GM12872 (cell line): ENCODE data around the gene INTS3.

ENCODE experiments used
- TF ChIP-seq, protein P1 (sequence below): IDR thresholded peaks from 3 replicates; pipeline ENCODE4 v1.5.1; 2011; ENCODE audit warnings: low read depth, mild to moderate bottlenecking, low read length, moderate library complexity; ENCODE audit not compliant: insufficient read depth

Gene INTS3

DNA sequence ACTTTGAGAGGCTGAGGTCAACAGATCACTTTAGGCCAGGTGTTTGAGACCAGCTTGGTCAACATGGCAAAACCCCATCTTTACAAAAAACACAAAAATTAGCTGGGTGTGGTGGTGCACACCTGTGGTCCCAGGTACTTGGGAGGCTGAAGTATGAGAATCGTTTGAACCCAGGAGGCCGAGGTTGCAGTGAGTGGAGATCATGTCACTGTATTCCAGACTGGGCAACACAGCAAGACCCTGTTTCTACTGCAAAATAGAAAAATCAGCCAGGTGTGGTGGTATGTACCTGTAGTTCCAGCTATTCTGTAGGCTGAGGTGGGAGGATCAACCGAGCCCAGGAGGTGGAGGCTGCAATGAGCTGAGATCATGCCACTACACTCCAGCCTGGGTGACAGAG, 4.2 kb upstream of the INTS3 start:
- TF ChIP-seq, protein P1, sequence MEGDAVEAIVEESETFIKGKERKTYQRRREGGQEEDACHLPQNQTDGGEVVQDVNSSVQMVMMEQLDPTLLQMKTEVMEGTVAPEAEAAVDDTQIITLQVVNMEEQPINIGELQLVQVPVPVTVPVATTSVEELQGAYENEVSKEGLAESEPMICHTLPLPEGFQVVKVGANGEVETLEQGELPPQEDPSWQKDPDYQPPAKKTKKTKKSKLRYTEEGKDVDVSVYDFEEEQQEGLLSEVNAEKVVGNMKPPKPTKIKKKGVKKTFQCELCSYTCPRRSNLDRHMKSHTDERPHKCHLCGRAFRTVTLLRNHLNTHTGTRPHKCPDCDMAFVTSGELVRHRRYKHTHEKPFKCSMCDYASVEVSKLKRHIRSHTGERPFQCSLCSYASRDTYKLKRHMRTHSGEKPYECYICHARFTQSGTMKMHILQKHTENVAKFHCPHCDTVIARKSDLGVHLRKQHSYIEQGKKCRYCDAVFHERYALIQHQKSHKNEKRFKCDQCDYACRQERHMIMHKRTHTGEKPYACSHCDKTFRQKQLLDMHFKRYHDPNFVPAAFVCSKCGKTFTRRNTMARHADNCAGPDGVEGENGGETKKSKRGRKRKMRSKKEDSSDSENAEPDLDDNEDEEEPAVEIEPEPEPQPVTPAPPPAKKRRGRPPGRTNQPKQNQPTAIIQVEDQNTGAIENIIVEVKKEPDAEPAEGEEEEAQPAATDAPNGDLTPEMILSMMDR = no peak

DNA sequence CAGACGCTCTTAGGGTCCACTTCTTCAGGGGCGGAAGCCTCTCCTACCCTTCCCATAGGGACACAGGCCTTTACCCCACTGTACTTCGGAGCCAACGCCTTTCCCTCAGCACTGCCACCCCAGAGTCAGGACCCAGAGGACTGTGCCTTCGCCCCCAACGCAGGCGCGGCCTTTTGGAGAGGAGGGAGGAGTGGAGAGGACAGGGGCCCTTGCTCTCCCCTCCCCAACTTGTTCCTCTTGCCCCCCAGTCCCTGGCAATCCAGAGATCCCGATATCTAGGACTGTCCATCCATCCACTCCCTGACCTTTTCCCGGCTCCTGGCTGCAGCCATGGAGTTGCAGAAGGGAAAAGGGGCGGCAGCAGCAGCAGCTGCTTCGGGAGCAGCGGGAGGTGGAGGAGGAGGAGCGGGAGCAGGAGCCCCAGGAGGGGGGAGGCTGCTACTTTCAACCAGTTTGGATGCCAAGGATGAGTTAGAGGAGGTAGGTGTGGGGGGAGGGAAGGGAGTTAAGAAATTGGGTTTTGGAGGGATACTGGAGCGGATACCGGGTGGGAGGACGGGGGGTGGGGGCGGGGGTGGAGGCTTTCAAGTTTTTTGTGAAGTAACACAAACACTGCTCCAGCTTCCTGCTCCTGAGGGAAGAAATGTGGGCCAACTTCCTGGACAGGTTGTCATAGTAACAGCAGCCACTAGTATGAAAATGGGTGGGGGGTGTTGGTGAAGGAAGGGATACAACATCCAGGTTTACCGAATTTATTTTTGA, 636 bp downstream of the INTS3 start:
- TF ChIP-seq, protein P1 = no peak

DNA sequence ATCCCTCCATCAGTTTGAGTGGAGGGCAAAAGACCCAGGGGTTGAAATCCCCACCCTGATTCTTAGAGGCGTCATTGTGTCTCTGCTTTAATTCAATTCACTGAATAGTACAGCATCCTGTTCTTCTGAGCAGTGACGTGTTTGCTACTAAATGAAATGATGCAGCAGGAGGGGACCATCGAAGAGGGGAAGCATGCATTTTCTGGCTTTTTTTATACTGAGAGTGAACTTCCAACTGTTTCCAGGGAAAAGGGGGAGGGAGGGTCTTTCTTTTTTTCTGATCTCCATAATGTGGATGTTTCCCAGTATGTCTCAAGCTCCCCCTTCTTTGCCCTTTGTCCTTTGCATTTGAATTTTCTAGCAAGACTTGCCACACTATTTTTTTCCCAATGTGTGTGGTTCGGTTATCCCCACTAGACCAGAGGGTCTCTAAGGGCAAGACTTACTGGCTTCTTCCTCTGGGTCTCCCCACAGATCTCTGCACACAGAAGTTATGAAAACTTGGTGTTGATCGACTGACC, 2.7 kb downstream of the INTS3 start:
- TF ChIP-seq, protein P1 = no peak

DNA sequence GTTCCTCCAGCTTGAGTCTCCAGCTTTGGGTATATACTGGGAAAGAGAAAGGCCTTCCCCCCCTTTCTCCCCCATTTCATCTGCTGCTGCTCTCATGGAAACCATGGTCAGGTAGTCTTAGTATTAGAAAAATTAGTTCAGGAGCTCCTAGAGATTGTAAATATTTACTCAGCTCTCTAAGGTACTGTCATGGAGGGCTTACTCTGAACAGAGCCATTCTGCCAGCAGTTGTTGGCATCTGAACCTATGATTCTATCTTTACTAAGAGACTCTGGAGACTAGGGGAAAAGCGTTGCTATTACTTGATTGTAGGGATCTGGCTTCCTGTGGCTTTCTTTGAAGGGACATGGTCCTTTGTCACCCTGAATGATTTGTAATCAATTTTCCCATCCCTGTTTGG, 6.1 kb downstream of the INTS3 start:
- TF ChIP-seq, protein P1 = no peak

DNA sequence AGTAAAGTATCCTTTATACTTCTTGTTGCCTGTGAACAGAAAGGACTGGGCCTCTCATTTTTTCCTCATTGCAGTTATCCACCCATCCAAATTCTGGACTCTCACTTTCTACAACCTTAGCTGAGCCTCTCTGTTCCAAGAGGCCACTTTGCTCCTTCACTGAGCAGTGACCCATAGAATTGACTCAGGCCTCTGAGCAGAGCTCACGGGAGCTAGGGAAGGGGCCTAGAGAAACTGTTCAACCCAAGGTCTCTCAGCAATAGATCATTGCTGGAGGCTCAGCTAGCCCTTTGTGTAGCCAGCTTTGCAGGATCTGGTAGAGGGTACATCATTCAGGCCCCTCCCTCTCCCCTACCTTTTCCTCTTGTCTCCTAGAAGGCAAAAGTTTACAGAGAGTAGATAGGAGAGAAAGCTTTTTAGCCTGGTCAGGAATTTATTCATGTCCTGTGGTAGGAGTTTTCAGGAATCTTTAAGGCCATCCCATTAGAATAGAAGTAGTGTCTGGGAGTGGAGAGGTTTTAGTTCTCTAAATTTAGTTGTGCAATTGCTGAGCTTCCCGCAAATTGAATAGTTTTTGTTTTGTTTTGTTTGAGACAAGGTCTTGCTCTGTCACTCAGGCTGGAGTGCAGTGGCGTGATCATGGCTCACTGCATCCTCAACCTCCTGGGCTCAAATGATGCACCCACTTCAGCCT, 6.7 kb downstream of the INTS3 start:
- TF ChIP-seq, protein P1 = no peak

DNA sequence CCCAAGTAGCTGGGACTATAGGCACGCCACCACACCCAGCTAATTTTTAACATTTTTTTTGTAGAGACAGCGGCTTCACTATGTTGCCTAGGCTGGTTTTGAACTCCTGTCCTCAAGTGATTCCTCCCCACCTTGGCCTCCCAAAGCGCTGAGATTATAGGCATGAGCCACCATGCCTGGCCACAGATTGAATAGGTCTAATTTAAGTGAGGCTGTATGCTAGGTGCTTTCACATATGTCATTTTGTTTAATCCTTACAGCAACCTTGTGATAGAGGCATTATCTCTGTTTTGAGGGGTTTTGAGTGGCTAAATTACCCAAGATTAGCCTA, 7.2 kb downstream of the INTS3 start:
- TF ChIP-seq, protein P1 = no peak

DNA sequence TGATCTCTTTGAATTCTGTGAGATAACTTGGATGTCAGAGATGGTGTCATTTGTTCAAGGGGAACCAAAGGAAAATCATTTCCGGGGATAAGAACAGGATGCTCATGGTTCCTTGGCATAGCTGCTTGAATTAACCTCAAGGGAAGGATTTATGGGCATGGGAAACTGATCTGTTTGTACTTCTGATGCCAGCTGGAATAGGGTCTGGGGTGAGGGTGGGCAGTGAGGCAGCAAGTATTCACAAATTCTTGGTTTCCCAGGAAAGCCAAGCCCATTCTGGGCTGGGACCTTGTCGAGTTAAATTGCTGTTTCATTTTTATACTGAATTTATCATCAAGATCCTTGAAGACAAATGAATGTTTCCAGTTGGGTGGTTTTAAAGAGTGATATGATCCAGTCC, 14.1 kb downstream of the INTS3 start:
- TF ChIP-seq, protein P1 = no peak
